Ishikawa (cell line): ENCODE results near the gene INPP5E.

Source experiments
- CEBPB ChIP-seq: IDR thresholded peaks from 2 replicates; pipeline ENCODE4 v1.6.1; 2012
- CREB1 ChIP-seq: IDR thresholded peaks from 2 replicates; pipeline ENCODE4 v1.6.1; 2012; ENCODE audit warnings: low read depth
- EGR1 ChIP-seq: IDR thresholded peaks from 2 replicates; pipeline ENCODE4 v1.6.1; 2012
- EP300 ChIP-seq: IDR thresholded peaks from 2 replicates; pipeline ENCODE4 v1.6.1; 2012; ENCODE audit warnings: borderline replicate concordance
- FOXM1 ChIP-seq: IDR thresholded peaks from 2 replicates; pipeline ENCODE4 v1.6.1; 2012; ENCODE audit warnings: low read depth, borderline replicate concordance
- NFIC ChIP-seq: IDR thresholded peaks from 2 replicates; pipeline ENCODE4 v1.6.1; 2012
- RAD21 ChIP-seq: IDR thresholded peaks from 2 replicates; pipeline ENCODE4 v1.6.1; 2012; ENCODE audit warnings: low read depth
- TAF1 ChIP-seq: IDR thresholded peaks from 2 replicates; pipeline ENCODE4 v1.6.1; 2012; ENCODE audit warnings: low read depth, mild to moderate bottlenecking
- TCF12 ChIP-seq: IDR thresholded peaks from 2 replicates; pipeline ENCODE4 v1.6.1; 2012; ENCODE audit warnings: low read depth
- TEAD4 ChIP-seq: IDR thresholded peaks from 2 replicates; pipeline ENCODE4 v1.6.1; 2012
- YY1 ChIP-seq: IDR thresholded peaks from 2 replicates; pipeline ENCODE4 v1.6.1; 2012; ENCODE audit warnings: low read depth
- ZBTB7A ChIP-seq: IDR thresholded peaks from 2 replicates; pipeline ENCODE4 v1.6.1; 2012; ENCODE audit warnings: low read depth
- TF ChIP-seq, protein P1 (sequence below): IDR thresholded peaks from 2 replicates; pipeline ENCODE4 v1.6.1; 2012
- TF ChIP-seq, protein P2 (sequence below): IDR thresholded peaks from 2 replicates; pipeline ENCODE4 v1.6.1; 2012
- TF ChIP-seq, protein P3 (sequence below): IDR thresholded peaks from 2 replicates; pipeline ENCODE4 v1.6.1; 2012; ENCODE audit warnings: low read depth, mild to moderate bottlenecking

The INPP5E gene

DNA sequence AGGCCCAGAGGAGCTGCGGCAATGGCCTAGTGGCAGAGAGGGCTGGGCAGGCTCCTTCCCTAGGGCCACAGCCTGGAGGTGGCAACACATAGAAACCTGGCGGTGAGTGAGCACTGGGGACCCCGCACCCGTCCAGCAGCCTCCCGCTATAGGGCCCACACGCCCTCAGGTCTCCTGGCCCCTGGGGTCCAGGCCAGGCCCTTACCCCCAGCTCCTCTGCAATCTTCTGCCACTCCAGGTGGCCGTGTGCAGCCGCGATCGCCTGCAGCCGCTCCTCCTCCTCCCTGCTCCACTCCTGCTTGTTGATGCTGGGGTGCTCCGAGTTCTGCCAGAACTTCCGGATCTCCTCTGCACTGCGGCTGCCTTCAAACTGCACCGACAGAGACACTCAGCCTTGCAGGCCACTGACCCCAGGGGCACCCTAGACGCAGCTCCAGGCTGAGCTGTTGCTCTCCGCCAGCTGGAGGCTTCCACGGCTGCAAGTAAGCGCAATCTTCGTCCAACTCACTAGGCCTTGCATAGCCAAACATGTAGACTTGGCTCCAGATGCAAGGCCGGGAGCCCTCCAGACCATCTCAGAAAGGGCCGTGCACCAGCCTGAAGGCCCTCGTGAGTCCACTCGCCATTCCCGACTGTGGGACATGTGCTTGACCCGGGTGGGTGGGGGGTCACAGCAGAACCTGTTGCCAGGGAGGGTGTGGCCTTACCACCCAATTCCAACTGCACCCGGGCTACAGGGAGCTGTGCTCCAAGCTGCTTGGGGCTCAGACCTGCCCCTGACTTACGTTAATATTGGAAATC is 47.7 kb downstream of the INPP5E start:
- no peak for TF ChIP-seq RAD21
- no peak for TF ChIP-seq CREB1
- TF ChIP-seq, protein P1, sequence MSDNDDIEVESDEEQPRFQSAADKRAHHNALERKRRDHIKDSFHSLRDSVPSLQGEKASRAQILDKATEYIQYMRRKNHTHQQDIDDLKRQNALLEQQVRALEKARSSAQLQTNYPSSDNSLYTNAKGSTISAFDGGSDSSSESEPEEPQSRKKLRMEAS = no peak
- TF ChIP-seq, protein P2, sequence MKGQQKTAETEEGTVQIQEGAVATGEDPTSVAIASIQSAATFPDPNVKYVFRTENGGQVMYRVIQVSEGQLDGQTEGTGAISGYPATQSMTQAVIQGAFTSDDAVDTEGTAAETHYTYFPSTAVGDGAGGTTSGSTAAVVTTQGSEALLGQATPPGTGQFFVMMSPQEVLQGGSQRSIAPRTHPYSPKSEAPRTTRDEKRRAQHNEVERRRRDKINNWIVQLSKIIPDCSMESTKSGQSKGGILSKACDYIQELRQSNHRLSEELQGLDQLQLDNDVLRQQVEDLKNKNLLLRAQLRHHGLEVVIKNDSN = no peak
- TF ChIP-seq EP300 = no peak

DNA sequence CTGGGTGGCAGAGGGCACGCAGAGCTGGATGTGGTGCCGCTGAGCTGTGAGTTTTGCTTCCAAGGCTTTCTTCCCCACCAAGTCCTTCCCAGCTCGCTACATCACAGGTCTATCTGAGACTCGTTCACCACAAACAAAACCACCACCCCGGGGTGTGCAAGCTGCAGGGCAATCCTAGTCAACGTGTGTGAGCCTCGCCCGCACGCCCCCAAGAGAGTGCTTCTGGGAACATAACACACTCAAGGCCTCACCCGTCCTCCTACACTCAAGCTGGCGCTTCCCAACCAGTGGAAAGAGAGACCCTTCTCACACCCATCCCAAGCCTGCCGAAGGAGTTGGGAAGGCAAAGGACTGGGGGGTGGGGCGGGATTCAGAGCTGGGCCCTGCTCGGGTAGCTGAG is 50.2 kb downstream of the INPP5E start:
- no peak for TF ChIP-seq TEAD4
- no peak for TF ChIP-seq EP300
- no peak for TF ChIP-seq CREB1
- TF ChIP-seq NFIC = no peak
- no peak for TF ChIP-seq RAD21
- TF ChIP-seq, protein P1 = no peak
- TF ChIP-seq TAF1 = no peak
- TF ChIP-seq ZBTB7A = no peak
- TF ChIP-seq, protein P3, sequence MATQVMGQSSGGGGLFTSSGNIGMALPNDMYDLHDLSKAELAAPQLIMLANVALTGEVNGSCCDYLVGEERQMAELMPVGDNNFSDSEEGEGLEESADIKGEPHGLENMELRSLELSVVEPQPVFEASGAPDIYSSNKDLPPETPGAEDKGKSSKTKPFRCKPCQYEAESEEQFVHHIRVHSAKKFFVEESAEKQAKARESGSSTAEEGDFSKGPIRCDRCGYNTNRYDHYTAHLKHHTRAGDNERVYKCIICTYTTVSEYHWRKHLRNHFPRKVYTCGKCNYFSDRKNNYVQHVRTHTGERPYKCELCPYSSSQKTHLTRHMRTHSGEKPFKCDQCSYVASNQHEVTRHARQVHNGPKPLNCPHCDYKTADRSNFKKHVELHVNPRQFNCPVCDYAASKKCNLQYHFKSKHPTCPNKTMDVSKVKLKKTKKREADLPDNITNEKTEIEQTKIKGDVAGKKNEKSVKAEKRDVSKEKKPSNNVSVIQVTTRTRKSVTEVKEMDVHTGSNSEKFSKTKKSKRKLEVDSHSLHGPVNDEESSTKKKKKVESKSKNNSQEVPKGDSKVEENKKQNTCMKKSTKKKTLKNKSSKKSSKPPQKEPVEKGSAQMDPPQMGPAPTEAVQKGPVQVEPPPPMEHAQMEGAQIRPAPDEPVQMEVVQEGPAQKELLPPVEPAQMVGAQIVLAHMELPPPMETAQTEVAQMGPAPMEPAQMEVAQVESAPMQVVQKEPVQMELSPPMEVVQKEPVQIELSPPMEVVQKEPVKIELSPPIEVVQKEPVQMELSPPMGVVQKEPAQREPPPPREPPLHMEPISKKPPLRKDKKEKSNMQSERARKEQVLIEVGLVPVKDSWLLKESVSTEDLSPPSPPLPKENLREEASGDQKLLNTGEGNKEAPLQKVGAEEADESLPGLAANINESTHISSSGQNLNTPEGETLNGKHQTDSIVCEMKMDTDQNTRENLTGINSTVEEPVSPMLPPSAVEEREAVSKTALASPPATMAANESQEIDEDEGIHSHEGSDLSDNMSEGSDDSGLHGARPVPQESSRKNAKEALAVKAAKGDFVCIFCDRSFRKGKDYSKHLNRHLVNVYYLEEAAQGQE = no peak
- TF ChIP-seq, protein P2 = no peak
- TF ChIP-seq TCF12 = no peak
- TF ChIP-seq FOXM1 = no peak
- no peak for TF ChIP-seq CEBPB
- TF ChIP-seq YY1 = no peak
- no peak for TF ChIP-seq EGR1

DNA sequence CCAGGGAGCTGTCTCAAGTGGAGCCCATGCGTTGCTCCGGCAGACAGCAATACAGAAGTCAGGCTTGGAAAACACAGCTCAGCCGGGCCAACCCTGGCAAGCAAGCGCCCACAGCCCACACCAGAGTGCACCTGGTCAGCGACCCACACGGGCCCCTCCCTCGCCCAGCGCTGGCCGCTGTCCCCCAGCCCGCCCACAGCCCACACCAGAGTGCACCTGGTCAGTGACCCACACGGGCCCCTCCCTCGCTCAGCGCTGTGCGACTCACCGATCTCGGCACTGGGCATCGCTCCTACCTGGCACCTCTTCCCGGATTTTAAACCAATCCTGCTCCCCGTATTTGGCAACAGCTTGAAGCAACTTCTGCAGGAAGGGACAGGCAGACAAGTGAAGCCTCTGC is 52.4 kb downstream of the INPP5E start:
- TF ChIP-seq RAD21 (no peak), CEBPB (no peak), CREB1 (no peak), NFIC (no peak), TAF1 (no peak), FOXM1 (no peak), TCF12 (no peak), EP300 (no peak)
- TF ChIP-seq, protein P1 = no peak

DNA sequence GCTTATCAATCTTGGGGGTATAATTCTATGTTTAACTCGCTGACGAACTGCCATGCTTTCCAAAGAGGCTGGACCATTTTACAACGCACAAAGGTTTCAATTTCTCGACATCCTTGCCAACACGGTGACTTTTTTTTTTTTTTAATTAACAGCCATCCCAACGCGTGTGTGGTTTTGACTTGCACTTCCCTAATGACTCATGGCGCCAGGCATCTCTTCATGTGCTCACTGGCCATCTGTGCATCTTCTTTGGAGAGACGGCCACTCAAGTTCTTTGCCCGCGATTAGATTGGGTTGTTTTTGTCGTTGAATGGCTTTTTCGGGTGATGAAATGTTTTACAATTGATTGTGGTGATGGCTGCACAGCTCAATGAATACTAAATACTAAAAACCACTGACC is 53.6 kb downstream of the INPP5E start:
- TF ChIP-seq YY1 (no peak), EGR1 (no peak), FOXM1 (no peak), TEAD4 (no peak), TCF12 (no peak), EP300 (no peak), ZBTB7A (no peak)
- TF ChIP-seq, protein P1 = no peak

DNA sequence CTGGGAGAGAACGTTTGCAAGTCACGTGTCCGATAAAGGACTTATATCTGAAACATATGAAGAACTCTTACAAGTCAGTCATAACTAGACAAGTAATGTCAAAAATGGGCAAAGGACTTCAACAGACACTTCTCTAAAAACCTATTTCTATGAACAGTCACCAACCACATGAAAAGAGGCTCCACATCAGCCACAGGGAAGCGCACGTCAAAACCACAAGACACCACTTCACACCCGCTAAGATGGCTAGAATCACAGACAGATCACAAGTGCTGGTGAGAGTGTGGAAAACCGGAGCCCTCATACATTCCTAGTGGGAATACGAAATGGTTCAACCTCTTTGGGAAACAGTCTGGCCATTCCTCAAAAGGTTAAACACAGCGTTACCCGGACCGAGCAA is 54.6 kb downstream of the INPP5E start:
- TF ChIP-seq YY1 (no peak), ZBTB7A (no peak), EP300 (no peak), FOXM1 (no peak), TEAD4 (no peak), RAD21 (no peak), TAF1 (no peak), EGR1 (no peak)
- TF ChIP-seq, protein P1 = no peak

DNA sequence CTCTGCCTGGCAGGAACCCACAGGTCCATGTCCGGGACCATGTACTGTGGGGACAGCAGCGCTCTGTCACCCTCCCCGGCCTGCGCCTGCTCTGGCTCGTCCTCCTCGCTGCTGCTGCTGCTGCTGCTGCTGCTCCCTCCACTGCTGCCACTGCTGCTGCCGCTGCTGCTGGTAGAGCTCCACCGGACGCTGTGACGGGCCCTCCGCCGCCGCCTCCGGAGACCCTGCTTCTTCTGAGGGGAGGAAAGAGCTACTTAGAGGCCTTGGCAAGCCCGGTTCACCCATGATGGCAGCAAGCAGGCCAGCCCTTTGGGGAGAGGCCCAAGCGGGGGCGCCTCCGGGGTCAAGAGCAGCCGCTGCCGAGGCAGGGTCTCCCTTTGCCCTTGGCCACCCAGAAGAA is 56.2 kb downstream of the INPP5E start:
- no peak for TF ChIP-seq CEBPB
- no peak for TF ChIP-seq ZBTB7A
- TF ChIP-seq YY1 = no peak
- TF ChIP-seq EGR1 = no peak
- TF ChIP-seq FOXM1 = no peak
- no peak for TF ChIP-seq TCF12
- no peak for TF ChIP-seq RAD21
- TF ChIP-seq, protein P2 = no peak
- TF ChIP-seq TEAD4 = no peak
- no peak for TF ChIP-seq EP300
- no peak for TF ChIP-seq CREB1
- TF ChIP-seq TAF1 = no peak
- TF ChIP-seq, protein P3 = no peak
- TF ChIP-seq NFIC = no peak
- TF ChIP-seq, protein P1 = no peak
